Daoy (cell line): ENCODE results near the gene PRTG. TPM values are rescaled to one million over a fixed set of nuclear protein-coding genes. Genes with fewer than 3 reads are reported as not detected.
"Not testable (repeated sequence)": the region's sequence is repeated elsewhere in the genome, so short reads cannot be mapped to it uniquely, and the experiment has no call there.

ENCODE experiments used
- DNase-seq: peaks from one replicate; pipeline ENCODE4 v3.0.0-alpha.2; 2015; ENCODE audit warnings: low read depth
- total RNA-seq: library from RNA; depleted of rRNA; stranded (reverse); fragments of >200 nt; shearing (Covaris generic); gene quantifications from 2 replicates; pipeline ENCODE4 v1.2.3, GENCODE V29; 2014

PRTG gene
- total RNA-seq, 1 experiment from 2014 or later: 2.9 TPM

- DNase-seq: no peak
Observed at GRCh38 chr15:55743729-55744655, 1.0 kb upstream of the PRTG start.

GRCh38 chr15:55742498-55742926, 440 bp downstream of the PRTG start:
- peak; percentile 42 for DNase-seq

GRCh38 chr15:55741833-55742497, 987 bp downstream of the PRTG start:
- peak; percentile 16 for DNase-seq

- DNase-seq: no peak
Observed at GRCh38 chr15:55740981-55741832, 1.7 kb downstream of the PRTG start.

GRCh38 chr15:55740359-55740878, 2.5 kb downstream of the PRTG start:
- DNase-seq: no peak

GRCh38 chr15:55739641-55740040, 3.3 kb downstream of the PRTG start:
- no peak for DNase-seq

GRCh38 chr15:55738715-55739114, 4.2 kb downstream of the PRTG start:
- DNase-seq: no peak

GRCh38 chr15:55737373-55737772, 5.6 kb downstream of the PRTG start:
- DNase-seq: no peak

- no peak for DNase-seq
Observed at GRCh38 chr15:55736756-55737155, 6.2 kb downstream of the PRTG start.

- no peak for DNase-seq
Observed at GRCh38 chr15:55734641-55735040, 8.3 kb downstream of the PRTG start.

- DNase-seq: not testable (repeated sequence)
Observed at GRCh38 chr15:55733461-55733860, 9.5 kb downstream of the PRTG start.

GRCh38 chr15:55721554-55722185, 21.3 kb downstream of the PRTG start:
- no peak for DNase-seq

GRCh38 chr15:55715355-55716076, 27.4 kb downstream of the PRTG start:
- no peak for DNase-seq

- no peak for DNase-seq
Observed at GRCh38 chr15:55714064-55714463, 28.9 kb downstream of the PRTG start.

GRCh38 chr15:55712363-55712762, 30.6 kb downstream of the PRTG start:
- no peak for DNase-seq

GRCh38 chr15:55710286-55710685, 32.7 kb downstream of the PRTG start:
- DNase-seq: no peak

- no peak for DNase-seq
Observed at GRCh38 chr15:55709458-55709857, 33.5 kb downstream of the PRTG start.

- no peak for DNase-seq
Observed at GRCh38 chr15:55708720-55709119, 34.2 kb downstream of the PRTG start.

- no peak for DNase-seq
Observed at GRCh38 chr15:55707951-55708350, 35.0 kb downstream of the PRTG start.

GRCh38 chr15:55707518-55707917, 35.4 kb downstream of the PRTG start:
- no peak for DNase-seq

GRCh38 chr15:55703873-55704301, 39.1 kb downstream of the PRTG start:
- DNase-seq: no peak
